D721Med (cell line): ENCODE data around the gene KHK.

Experiments
- DNase-seq: peaks from one replicate; pipeline ENCODE4 v3.0.0; 2011; ENCODE audit warnings: low spot score; ENCODE audit not compliant: insufficient read length
- FAIRE-seq: peaks from 2 replicates; lab custom pipeline; 2011; peaks lifted over from hg19 to GRCh38; lab: Jason Lieb, UNC
- CTCF ChIP-seq: IDR thresholded peaks from 2 replicates; pipeline ENCODE4 v1.5.1; 2012; ENCODE audit warnings: mild to moderate bottlenecking, control low read depth; ENCODE audit not compliant: insufficient read depth; ENCODE audit errors: missing control alignments

The KHK gene

GRCh38 chr2:27078267-27079194 lies 8.0 kb upstream of the KHK start, which contains the start of gene EMILIN1:
Gene EMILIN1, plus strand, starts transcription at chr2:27078615. Its CDS starts 451 bp downstream, at chr2:27079066.
- DNase-seq (no peak), FAIRE-seq (no peak)
- no peak for TF ChIP-seq CTCF

GRCh38 chr2:27079233-27080139 lies 7.1 kb upstream of the KHK start:
- DNase-seq (peak; percentile 78), FAIRE-seq (no peak)
- TF ChIP-seq CTCF, result no peak

GRCh38 chr2:27080140-27080469 lies 6.5 kb upstream of the KHK start:
- no peak for TF ChIP-seq CTCF
- FAIRE-seq (no peak), DNase-seq (no peak)

GRCh38 chr2:27080603-27080936 lies 6.0 kb upstream of the KHK start:
- FAIRE-seq (no peak), DNase-seq (no peak)
- no peak for TF ChIP-seq CTCF

- no peak for DNase-seq
- no peak for TF ChIP-seq CTCF
- no peak for FAIRE-seq
Measured at GRCh38 chr2:27081984-27082772, 4.4 kb upstream of the KHK start.

- FAIRE-seq (no peak), DNase-seq (no peak)
- TF ChIP-seq CTCF, result no peak
Measured at GRCh38 chr2:27082773-27083409, 3.7 kb upstream of the KHK start.
